HG02588 (cell line): ENCODE data around the gene HERC2.
"Not testable (repeated sequence)": the region's sequence is repeated elsewhere in the genome, so short reads cannot be mapped to it uniquely, and the experiment has no call there.

Experiments
- ATAC-seq: cut with Tn5 transposase; IDR thresholded peaks from one replicate; pipeline ENCODE4 v1.9.1; 2021; ENCODE audit warnings: mild to moderate bottlenecking, moderate library complexity; ENCODE audit not compliant: unreplicated experiment

The HERC2 gene

GRCh38 chr15:28286031-28286430, 35.9 kb downstream of the HERC2 start:
- no peak for ATAC-seq

DNA sequence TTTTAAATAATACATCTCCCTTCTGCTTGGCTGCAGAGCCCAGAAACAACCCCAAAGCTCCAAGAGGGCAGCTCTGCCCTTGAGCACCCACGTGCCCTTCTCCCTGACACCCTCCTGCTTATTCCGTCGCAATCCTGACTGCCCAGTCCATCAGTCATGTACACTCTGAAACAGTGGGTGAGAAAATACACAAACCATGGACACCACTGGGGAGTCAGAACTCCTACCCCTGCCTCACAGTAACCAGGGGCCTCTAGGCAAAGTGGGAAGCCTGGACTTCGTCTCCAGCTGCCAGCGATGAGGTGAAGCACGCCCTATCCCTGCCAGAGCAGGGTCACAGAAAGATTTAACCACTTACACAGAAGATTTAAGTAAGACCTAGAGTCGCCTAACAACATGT, 40.1 kb downstream of the HERC2 start:
- no peak for ATAC-seq

- ATAC-seq: no peak
These were observed 47.3 kb downstream of the HERC2 start for GRCh38 chr15:28274635-28275034.

- ATAC-seq: no peak
These were observed 47.9 kb downstream of the HERC2 start for GRCh38 chr15:28273873-28274610.

DNA sequence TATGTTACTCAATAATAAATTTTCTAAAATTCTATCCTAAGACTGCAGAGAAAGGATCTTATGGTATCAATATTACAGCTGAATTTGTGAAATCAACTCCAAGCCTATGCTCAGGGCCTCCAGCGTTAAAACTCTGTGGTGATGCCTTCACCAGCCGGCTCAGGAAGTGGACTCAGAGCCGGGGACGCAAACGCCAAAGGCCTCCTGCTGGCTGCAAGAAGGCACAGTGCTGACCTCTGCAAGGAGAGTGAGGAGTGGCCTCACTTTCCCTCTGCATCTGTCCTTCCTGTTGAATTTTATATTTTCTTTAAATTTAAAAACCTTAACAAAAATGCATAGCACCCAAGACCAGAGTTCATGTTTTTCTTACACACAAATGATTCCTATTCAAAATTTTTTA, 48.5 kb downstream of the HERC2 start:
- no peak for ATAC-seq

GRCh38 chr15:28272587-28272986, 49.4 kb downstream of the HERC2 start:
- no peak for ATAC-seq

DNA sequence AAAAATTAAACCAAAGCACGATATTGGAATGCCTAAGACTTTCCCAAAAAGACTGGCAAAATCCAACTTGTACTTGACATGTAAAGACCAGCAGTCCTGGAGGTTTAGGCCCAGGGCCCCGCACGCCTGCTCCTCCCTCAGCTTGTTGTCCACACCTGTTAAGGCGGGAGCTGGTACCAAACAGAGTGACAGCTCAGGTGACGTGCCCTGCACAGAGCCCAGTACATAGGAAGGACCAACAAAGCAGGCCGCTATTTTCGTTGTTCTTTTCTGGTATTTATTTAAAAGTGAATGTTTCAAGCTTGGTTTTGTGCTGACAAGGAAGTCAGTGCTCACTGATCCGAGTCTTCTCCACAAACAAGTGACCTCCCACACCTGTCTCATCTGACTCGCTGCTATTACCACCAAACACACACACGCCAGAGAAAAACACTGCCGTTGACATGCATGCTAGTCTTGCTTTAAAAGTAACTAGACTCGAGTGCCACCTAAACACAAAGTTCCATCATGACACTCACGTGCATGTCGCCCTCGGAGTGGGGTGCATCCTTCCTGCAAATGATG, 50.2 kb downstream of the HERC2 start:
- ATAC-seq: no peak

DNA sequence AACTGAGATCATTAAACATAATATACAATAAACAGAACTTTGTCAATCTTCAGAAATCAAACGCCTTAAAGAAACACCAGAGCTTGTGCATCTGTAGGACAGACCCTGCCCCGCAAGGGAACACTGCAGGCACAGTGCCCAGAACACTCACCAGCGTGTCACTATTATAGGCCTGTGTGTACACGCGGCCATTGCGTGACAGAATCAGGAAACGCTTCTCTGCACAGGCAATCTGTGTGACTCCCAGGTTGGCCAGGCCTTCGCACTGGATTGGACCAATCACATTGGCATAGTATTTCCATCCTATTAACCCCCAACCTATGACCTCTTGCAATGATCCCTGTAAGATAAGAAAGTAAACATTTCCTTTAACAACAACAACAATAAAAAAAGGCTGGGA, 52.9 kb downstream of the HERC2 start:
- ATAC-seq: no peak

GRCh38 chr15:28267727-28268126, 54.3 kb downstream of the HERC2 start:
- no peak for ATAC-seq

DNA sequence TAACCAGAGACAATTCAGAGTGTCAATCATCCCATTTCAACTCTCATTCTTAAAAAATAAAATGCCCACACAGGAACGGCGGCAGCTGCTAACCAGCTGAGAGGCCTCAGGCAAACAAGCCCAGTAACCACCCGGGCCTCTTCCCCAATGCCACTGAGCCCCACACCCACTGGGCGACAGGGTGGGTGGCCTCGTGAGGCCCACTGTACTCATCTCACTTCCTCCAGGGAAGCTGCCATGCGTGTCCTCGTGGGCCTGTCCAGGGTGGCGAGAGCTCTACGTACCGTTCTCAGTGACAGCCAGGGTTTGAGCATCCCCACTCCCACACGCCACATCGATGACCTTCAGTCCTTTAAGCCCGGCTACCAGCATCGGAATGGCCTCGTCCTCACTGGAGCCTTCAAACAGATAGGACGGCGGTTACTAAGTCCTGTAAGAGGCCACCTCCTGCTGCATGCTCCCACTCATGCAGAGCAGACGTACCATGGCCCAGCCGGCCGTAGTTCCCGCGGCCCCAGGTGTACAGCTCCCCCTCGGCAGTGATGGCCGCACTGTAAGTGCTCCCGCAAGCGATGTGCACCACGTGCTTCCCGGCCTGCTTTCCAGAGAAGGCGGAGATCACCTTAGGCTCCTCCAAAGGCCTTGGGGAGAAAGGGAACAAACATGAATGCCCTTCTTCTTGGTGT, 56.5 kb downstream of the HERC2 start:
- ATAC-seq: no peak

GRCh38 chr15:28264166-28264565, 57.8 kb downstream of the HERC2 start:
- ATAC-seq: no peak

GRCh38 chr15:28262438-28262837, 59.5 kb downstream of the HERC2 start:
- no peak for ATAC-seq

DNA sequence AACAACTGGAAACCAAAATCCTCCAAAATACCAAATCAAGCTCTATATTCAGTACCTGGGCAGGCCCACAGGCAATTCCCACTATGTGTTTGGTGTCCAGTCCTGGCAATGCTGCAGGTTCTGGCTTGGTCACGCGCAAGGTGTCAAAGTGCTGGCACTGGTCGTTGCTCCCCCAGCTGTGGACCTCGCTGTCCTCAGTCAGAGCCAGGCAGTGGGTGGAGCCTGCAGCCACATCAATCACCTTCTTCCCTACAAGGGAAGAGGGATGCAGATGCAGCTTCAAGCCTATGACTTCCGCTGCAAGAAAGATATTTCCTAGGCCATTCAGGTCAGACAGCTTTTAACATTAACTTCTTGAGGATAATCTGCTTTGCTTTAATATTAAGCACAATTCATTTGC, 61.3 kb downstream of the HERC2 start:
- no peak for ATAC-seq

DNA sequence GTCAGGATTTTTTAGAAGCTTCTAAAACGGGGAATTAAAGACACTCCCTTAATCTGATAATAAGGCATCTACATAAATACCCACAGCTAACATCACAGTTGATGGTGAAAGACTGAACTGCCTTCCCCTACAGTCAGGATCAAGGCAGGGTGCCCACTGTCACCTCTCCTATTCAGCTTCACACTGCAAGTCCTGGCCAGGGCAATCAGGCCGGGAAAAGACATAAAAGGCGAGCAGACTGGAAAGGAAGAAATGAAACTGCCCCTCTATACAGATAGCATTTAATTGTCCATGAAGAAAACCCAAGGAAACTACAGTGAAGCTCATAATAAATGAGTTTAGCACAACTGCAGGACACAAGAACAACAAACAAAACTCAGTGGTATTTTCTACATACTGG, 61.7 kb downstream of the HERC2 start:
- no peak for ATAC-seq

DNA sequence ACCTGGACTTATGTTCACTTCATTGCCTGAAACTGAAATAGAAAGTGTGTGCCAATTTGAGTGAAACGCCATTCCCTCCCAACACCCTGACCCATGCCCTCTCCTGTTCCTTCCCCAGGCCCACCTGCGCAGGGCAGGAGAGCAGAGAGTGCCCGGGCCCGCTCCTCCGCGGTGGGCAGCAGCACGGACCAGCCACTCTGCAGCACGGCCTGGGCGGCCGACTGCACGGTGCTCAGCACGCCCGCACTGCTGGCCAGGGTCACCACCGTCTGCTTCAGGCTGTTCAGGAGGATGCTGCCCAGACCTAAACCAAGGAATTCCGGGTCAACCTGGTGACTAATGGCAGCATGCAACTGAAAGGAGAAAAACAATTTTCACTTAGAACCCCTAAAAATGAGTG, 66.0 kb downstream of the HERC2 start:
- no peak for ATAC-seq

GRCh38 chr15:28252831-28253230, 69.1 kb downstream of the HERC2 start:
- ATAC-seq: no peak

DNA sequence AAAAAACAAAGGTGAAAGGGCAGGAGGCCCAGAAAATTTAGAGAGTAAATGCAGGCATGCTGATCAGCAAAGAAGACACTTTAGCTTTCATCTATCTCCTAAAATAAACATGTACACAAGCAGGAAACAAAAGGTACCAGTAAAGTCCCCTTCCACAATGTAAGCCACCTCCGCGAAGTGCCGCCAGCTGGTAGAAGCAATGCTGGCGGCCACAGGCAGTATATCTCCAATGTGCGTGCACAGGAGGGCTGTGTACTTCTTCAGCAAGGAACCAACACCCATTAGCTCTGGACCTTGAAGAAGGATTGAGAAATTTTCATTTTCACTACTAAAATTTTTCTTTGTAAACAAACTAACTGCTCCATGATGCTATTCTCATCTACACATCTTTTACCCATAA, 75.4 kb downstream of the HERC2 start:
- no peak for ATAC-seq

- no peak for ATAC-seq
These were observed 78.1 kb downstream of the HERC2 start for GRCh38 chr15:28243901-28244300.

GRCh38 chr15:28243399-28243798, 78.6 kb downstream of the HERC2 start:
- ATAC-seq: no peak

DNA sequence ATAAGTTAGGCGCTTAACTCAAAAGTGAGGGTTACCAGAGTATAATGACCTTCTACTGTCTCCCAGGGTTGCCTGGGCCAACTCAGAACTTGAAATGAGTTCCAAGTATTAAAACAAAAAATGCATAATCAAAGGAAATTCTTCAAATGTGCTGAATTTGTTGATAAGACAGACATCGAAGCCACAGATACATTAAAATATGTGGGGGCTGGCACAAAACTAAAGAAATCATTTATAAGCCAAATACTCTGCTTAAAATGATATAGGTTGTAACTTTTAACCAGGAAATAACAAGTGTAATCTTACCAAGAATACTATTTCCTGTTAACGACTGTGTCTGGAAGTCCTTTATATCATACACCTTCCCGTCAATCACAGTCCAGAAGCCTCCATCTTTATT, 83.7 kb downstream of the HERC2 start:
- ATAC-seq: not testable (repeated sequence)

DNA sequence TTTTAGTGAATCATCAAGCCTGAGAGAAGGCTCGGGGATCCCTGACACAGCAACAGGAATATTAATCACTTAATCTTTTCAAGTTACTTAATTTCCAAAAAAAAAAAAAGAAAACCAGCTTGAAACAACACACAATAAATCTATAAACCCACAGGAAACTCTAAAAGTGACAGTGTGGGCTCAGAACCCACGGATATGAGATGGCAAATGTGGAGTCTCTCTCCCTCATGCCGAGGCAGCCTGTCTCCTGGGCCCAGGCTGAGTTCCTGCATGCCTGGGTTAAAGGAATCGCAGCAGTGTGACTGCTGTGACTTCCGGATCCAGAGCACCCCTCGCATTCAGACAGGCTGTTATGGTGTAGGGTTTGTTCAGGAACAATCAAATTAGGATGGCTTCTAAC, 90.2 kb downstream of the HERC2 start:
- ATAC-seq: not testable (repeated sequence)

DNA sequence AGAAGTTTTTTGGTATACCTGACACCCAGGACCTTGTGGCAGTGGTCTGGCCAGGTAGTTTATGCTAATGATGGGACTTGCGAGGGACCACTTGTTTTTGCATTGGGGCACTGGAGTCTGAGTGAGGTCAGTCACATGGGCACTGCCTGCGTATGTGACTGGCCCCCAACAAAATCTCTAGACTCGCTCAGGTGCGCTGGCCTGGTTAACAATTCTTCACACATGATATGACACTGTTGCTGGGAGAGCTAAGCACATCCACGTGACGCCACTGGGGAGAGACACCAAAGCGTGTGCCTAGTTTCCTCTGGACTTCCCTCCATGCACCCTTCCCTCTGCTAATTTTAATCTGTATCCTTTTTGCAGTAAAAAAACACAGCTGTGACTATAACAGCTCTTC, 90.6 kb downstream of the HERC2 start:
- ATAC-seq: not testable (repeated sequence)
